Measurements from ENCODE around the gene CRABP2.

CRABP2 gene

DNA sequence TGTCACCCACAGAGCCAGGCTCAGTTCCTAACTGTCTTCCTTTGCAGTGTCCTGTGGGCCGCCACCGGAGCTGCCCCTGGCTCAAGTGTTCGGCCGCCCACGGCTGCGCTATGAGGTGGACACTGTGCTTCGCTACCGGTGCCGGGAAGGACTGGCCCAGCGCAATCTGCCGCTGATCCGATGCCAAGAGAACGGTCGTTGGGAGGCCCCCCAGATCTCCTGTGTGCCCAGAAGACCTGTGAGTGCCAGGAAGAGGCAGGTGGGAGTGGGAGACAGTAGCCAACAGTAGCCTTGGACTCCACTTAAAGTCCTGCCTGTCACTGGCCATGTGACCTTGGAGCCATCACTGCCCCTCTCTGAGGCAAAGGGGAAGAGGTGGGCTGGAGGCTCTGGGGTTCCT is 46.9 kb downstream of the CRABP2 start:
- H3K4me1 ChIP-seq (ENCODE audit: control insufficient read depth, insufficient read depth, low read length): peaks cover 63% of the 10 kb centered on the region
- peaks cover 17% of the 10 kb centered on the region for H3K27me3 ChIP-seq (ENCODE audit: control insufficient read depth, insufficient read depth, low read length)
- no peaks in the 10 kb centered on the region for H3K9me3 ChIP-seq (ENCODE audit: control insufficient read depth, low read length)
- H3K4me3 ChIP-seq (ENCODE audit: low read length): no peak overlapping the region
- H3K9ac ChIP-seq (ENCODE audit: low read length): no peak overlapping the region
- no peaks in the 10 kb centered on the region for H3K36me3 ChIP-seq (ENCODE audit: control insufficient read depth, insufficient read depth, low read length)

DNA sequence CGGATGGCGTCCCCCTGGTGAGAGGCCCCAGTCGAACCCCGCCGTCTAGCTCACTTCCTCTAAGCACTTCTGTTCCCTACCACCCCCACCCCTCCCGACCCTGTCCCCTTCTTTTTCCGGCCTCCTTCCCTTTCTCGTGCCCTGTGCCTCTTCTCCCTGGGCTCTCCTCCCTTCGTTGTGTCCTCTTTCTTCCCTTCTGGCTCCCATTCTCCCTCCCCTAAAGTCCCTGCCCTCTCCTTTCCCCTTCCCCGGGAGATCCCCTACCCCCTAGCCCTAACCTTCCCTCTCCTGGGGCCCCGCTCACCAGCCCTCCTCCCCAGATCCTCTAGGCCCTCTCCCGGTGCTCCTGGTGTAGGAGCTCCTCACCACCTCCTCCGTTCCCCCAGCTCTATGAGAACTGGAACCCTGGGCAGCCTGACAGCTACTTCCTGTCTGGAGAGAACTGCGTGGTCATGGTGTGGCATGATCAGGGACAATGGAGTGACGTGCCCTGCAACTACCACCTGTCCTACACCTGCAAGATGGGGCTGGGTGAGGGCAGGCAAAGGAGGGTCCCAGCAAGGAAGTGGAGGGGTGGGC is 47.6 kb downstream of the CRABP2 start:
- H3K27me3 ChIP-seq (ENCODE audit: control insufficient read depth, insufficient read depth, low read length): peaks cover 24% of the 10 kb centered on the region
- no peaks in the 10 kb centered on the region for H3K36me3 ChIP-seq (ENCODE audit: control insufficient read depth, insufficient read depth, low read length)
- no peak overlapping the region for H3K4me3 ChIP-seq (ENCODE audit: low read length)
- H3K9ac ChIP-seq (ENCODE audit: low read length): peak overlapping the region; percentile 5
- H3K4me1 ChIP-seq (ENCODE audit: control insufficient read depth, insufficient read depth, low read length): peaks cover 60% of the 10 kb centered on the region
- H3K9me3 ChIP-seq (ENCODE audit: control insufficient read depth, low read length): no peaks in the 10 kb centered on the region

DNA sequence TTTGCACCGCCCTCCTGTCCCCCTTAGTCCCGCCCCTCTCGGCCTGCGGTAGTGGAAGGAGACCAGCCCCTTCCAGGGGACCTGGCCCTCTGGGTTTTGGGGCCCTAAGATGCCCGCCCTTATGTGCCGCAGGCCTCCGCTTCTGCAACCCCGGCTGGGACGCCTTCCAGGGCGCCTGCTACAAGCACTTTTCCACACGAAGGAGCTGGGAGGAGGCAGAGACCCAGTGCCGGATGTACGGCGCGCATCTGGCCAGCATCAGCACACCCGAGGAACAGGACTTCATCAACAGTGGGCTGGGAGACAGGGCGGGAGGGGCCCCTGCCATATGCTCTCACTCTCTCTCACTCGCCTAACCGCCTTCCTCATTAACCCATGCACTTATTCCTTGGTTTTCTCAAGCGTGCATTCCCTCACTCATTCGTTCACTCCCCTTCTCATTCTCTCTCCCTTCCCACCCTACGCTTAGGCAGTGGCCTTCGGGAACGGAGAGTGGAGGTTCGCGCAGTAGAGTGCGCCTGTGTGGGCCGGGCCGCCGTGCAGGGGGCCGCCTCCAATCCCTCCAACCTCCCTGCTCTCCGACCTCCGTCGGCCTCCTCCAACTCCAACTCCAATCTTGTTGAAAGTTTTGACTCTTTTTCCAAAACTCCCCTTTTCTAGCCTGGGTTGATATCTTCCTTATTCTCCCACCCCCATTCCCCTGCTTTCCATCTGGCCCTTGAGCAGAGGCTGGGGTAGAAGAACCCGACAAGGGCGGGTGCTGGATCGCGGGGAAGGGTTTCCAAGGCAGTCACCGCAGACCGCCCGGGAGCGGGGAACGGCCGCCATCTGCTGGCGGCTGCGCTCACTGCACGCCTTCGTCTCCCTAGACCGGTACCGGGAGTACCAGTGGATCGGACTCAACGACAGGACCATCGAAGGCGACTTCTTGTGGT is 48.3 kb downstream of the CRABP2 start:
- peak overlapping the region; percentile 34 for H3K4me3 ChIP-seq (ENCODE audit: low read length)
- H3K36me3 ChIP-seq (ENCODE audit: control insufficient read depth, insufficient read depth, low read length): no peaks in the 10 kb centered on the region
- H3K9me3 ChIP-seq (ENCODE audit: control insufficient read depth, low read length): no peaks in the 10 kb centered on the region
- peaks cover 52% of the 10 kb centered on the region for H3K4me1 ChIP-seq (ENCODE audit: control insufficient read depth, insufficient read depth, low read length)
- H3K27me3 ChIP-seq (ENCODE audit: control insufficient read depth, insufficient read depth, low read length): peaks cover 24% of the 10 kb centered on the region
- peak overlapping the region; percentile 5 for H3K9ac ChIP-seq (ENCODE audit: low read length)

DNA sequence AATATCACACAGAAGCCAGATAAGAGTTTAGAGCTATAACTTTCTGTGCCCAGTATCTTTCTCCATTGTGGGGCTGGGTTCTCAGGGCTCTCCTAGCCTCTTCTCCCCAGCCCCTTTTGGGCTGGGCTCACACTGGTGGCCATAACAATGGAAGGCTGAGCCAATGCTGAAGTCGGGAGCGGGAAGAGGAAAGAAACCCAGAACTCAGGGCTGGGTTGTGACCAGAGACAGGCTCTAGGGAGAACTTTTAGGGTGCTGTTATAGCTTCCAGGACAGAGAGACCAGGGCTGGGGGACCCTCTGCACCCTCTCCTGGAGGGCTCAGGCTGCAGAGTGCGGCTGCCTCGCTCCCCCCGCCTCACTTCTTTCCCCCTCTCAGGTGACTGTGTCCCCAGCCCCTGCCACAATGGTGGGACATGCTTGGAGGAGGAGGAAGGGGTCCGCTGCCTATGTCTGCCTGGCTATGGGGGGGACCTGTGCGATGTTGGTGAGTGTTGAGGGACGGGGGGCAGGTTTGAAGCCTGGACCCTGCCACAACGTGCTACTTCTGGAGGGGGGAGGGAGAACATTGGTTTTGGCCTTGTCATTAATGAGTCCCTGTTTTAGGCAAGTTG is 49.4 kb downstream of the CRABP2 start:
- Histone ChIP-seq H3K4me1 (ENCODE audit: control insufficient read depth, insufficient read depth, low read length) (peaks cover 42% of the 10 kb centered on the region), H3K4me3 (ENCODE audit: low read length) (no peak overlapping the region), H3K9me3 (ENCODE audit: control insufficient read depth, low read length) (no peaks in the 10 kb centered on the region), H3K36me3 (ENCODE audit: control insufficient read depth, insufficient read depth, low read length) (no peaks in the 10 kb centered on the region), H3K27me3 (ENCODE audit: control insufficient read depth, insufficient read depth, low read length) (peaks cover 24% of the 10 kb centered on the region), H3K9ac (ENCODE audit: low read length) (no peak overlapping the region)

DNA sequence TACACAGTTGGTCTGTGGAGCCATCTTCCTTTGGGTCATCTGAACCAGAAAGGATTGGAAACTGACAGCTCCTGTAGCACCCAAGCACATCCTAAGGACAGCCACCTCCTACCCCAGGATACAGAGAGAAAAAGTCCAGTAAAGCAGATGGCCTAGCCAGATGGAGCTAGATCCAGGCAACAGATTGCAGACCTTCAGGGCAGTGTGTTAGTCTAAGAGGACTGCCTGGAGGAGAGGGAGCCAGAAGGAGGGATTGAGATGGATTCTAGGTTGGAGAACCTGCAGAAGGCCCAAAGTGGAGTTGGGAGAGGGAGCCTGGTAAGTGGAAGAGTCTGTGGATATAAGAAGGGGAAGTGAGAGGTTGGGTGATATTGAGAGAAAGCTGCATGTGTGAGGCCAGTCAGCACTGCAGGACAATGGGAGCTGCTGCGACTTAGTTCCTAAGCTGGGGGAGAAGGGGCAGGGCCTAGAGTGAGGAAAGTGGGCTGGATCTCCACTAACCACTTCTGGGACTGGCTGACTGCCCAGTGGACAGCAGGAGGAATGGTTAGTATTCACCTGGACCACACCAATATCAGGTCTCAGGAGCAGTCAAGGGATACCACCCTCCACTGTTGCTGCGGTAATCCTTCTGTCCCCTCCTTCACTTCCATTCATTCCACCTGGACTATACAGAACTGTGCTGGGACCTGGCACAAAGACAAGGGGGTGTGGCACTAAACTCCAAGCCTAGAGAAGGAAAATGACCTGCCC is 50.1 kb downstream of the CRABP2 start:
- Histone ChIP-seq H3K9ac (ENCODE audit: low read length) (no peak overlapping the region), H3K27me3 (ENCODE audit: control insufficient read depth, insufficient read depth, low read length) (peaks cover 24% of the 10 kb centered on the region), H3K9me3 (ENCODE audit: control insufficient read depth, low read length) (no peaks in the 10 kb centered on the region), H3K4me3 (ENCODE audit: low read length) (no peak overlapping the region), H3K4me1 (ENCODE audit: control insufficient read depth, insufficient read depth, low read length) (peaks cover 35% of the 10 kb centered on the region), H3K36me3 (ENCODE audit: control insufficient read depth, insufficient read depth, low read length) (no peaks in the 10 kb centered on the region)

DNA sequence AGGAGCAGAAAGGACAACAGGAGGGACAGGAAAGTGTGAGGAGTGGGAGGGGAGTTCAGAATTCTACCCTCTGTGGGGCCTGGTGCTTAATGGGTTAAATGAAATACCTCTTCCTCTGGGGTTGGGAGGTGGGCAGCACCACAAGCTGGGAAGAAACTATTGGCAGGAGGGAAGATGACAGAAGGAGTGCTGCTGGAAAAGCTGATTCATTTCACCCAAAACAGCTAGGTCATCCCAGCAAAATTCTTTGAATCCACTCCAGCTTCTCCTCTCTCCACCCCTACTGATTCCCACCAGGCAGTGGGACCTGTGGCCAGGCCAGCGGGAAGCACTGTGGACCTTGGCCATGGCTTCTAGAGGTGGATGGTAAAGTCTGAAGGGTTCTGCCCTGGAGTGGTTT is 50.7 kb downstream of the CRABP2 start:
- Histone ChIP-seq H3K36me3 (ENCODE audit: control insufficient read depth, insufficient read depth, low read length) (no peaks in the 10 kb centered on the region), H3K9me3 (ENCODE audit: control insufficient read depth, low read length) (no peaks in the 10 kb centered on the region), H3K27me3 (ENCODE audit: control insufficient read depth, insufficient read depth, low read length) (peaks cover 24% of the 10 kb centered on the region), H3K9ac (ENCODE audit: low read length) (no peak overlapping the region), H3K4me3 (ENCODE audit: low read length) (no peak overlapping the region), H3K4me1 (ENCODE audit: control insufficient read depth, insufficient read depth, low read length) (peaks cover 29% of the 10 kb centered on the region)

DNA sequence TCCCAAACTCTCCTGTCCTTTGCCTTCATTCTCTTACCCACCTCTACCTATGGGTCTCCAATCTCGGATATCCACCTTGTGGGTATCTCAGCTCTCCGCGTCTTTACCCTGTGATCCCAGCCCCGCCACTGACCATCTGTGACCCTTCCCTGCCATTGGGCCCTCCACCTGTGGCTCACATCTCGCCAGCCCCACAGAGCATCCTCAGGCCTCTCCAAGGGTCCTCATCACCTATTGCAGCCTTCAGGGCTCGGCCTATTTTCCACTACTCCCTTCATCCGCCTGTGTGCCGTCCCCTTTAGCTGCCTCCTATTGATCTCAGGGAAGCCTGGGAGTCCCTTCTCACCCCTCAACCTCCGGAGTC is 52.4 kb downstream of the CRABP2 start:
- peaks cover 28% of the 10 kb centered on the region for H3K27me3 ChIP-seq (ENCODE audit: control insufficient read depth, insufficient read depth, low read length)
- H3K9ac ChIP-seq (ENCODE audit: low read length): no peak overlapping the region
- H3K4me1 ChIP-seq (ENCODE audit: control insufficient read depth, insufficient read depth, low read length): peaks cover 23% of the 10 kb centered on the region
- H3K9me3 ChIP-seq (ENCODE audit: control insufficient read depth, low read length): no peaks in the 10 kb centered on the region
- no peak overlapping the region for H3K4me3 ChIP-seq (ENCODE audit: low read length)
- no peaks in the 10 kb centered on the region for H3K36me3 ChIP-seq (ENCODE audit: control insufficient read depth, insufficient read depth, low read length)

DNA sequence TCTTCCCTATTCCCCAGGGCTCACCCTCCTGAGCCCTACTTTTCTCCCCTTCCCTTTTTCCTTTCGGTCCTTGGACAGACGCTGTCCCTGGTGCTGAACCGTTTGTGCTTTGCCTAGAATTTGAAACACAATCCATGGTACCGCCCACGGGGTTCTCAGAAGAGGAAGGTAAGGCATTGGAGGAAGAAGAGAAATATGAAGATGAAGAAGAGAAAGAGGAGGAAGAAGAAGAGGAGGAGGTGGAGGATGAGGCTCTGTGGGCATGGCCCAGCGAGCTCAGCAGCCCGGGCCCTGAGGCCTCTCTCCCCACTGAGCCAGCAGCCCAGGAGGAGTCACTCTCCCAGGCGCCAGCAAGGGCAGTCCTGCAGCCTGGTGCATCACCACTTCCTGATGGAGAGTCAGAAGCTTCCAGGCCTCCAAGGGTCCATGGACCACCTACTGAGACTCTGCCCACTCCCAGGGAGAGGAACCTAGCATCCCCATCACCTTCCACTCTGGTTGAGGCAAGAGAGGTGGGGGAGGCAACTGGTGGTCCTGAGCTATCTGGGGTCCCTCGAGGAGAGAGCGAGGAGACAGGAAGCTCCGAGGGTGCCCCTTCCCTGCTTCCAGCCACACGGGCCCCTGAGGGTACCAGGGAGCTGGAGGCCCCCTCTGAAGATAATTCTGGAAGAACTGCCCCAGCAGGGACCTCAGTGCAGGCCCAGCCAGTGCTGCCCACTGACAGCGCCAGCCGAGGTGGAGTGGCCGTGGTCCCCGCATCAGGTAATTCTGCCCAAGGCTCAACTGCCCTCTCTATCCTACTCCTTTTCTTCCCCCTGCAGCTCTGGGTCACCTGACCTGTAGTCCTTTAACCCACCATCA is 53.0 kb downstream of the CRABP2 start:
- no peaks in the 10 kb centered on the region for H3K36me3 ChIP-seq (ENCODE audit: control insufficient read depth, insufficient read depth, low read length)
- no peaks in the 10 kb centered on the region for H3K9me3 ChIP-seq (ENCODE audit: control insufficient read depth, low read length)
- H3K27me3 ChIP-seq (ENCODE audit: control insufficient read depth, insufficient read depth, low read length): peaks cover 34% of the 10 kb centered on the region
- H3K4me3 ChIP-seq (ENCODE audit: low read length): no peak overlapping the region
- H3K4me1 ChIP-seq (ENCODE audit: control insufficient read depth, insufficient read depth, low read length): peaks cover 17% of the 10 kb centered on the region
- H3K9ac ChIP-seq (ENCODE audit: low read length): no peak overlapping the region
